Heart left ventricle (tissue), 16 donors: Measurements from ENCODE around the gene CABP4. TPM values are rescaled to one million over a fixed set of nuclear protein-coding genes. Genes with fewer than 3 reads are reported as not detected.

ENCODE experiments used
- ATAC-seq, 4 donors: fragments of 200-7000 bp; cut with Tn5 transposase; one replicate each; pipeline ENCODE4 v1.9.1; 2020 to 2022; ENCODE audit warnings: moderate library complexity in 4 of 4, mild to moderate bottlenecking in 3 of 4, moderate number of reproducible peaks in 1 of 4
- DNase-seq, 5 donors: peaks; one replicate each; pipeline ENCODE4 v3.0.0-alpha.2; 2020
- H3K27ac ChIP-seq, 12 donors: fragments of 200-600 bp; sonication (generic) in 4 of 12; one replicate each; pipeline versions ENCODE4 v1.5.0 to v1.8.0; 2016 to 2022; ENCODE audit warnings: mild to moderate bottlenecking in 2 of 12
- H3K27me3 ChIP-seq, 9 donors: fragments of 200-600 bp; sonication (generic) in 2 of 9; one replicate each; pipeline versions ENCODE4 v1.5.1 to v1.8.0; 2016 to 2022; ENCODE audit warnings: mild to moderate bottlenecking in 3 of 9
- H3K36me3 ChIP-seq, 9 donors: fragments of 200-600 bp; sonication (generic) in 2 of 9; one replicate each; pipeline versions ENCODE4 v1.5.0 to v1.8.0; 2018 to 2022; ENCODE audit warnings: mild to moderate bottlenecking in 2 of 9
- H3K4me1 ChIP-seq, 12 donors: fragments of 200-600 bp; sonication (generic) in 4 of 12; one replicate each; pipeline versions ENCODE4 v1.5.0 to v1.8.0; 2016 to 2022; ENCODE audit warnings: mild to moderate bottlenecking in 3 of 12
- H3K4me3 ChIP-seq, 12 donors: fragments of 200-600 bp; sonication (generic) in 4 of 12; one replicate each; pipeline versions ENCODE4 v1.5.0 to v1.8.0; 2017 to 2022; ENCODE audit warnings: mild to moderate bottlenecking in 9 of 12, moderate library complexity in 4 of 12
- H3K9me3 ChIP-seq, 12 donors: fragments of 200-600 bp; sonication (generic) in 4 of 12; one replicate each; pipeline versions ENCODE4 v1.5.0 to v1.8.0; 2016 to 2022; ENCODE audit warnings: mild to moderate bottlenecking in 1 of 12
- POLR2A ChIP-seq, 2 donors: fragments of 450-650 bp; IDR thresholded peaks; one replicate each; pipeline ENCODE4 v1.6.1; 2017; ENCODE audit warnings: antibody characterized with exemption in 2 of 2, mild to moderate bottlenecking in 2 of 2, moderate library complexity in 2 of 2
- WGBS, 4 donors: extraction: QIAGEN DNeasy Blood & Tissue Kit in 2 of 4; methylation state at CpG; one replicate each; pipeline versions ENCODE4 v1.1.5 to v1.1.7; 2013 to 2018; 5-methylcytosine and 5-hydroxymethylcytosine counted together
- intact Hi-C, 10 donors: fragments of 100-400 bp; cut with DNase I; formaldehyde crosslinking; loops; one replicate each; pipeline versions ENCODE4 v1.11.1 to v1.14.2; 2022
- polyA plus RNA-seq, 2 donors: library from polyadenylated mRNA; stranded (reverse); fragments of 200-250 nt; gene quantifications; one replicate each; pipeline ENCODE4 v1.2.3, GENCODE V29; 2013
- total RNA-seq, 9 donors: library from RNA; depleted of rRNA in 2 of 9; stranded (reverse); fragments of >200 nt in 2 of 9; fragmentation: NEBNext Ultra II Directional in 3 of 9; extraction: Animal tissue kit (Norgen Biotek cat#: 25700) in 3 of 9; gene quantifications; one replicate each; pipeline versions ENCODE4 v1.1.0 to v1.2.4, GENCODE V29; 2016 to 2023
- TF ChIP-seq, protein P1 (sequence below), 12 donors: fragments of 200-600 bp; sonication (generic) in 4 of 12; IDR thresholded peaks; one replicate each; pipeline versions ENCODE4 v1.5.0 to v1.8.0; 2018 to 2022; ENCODE audit warnings: antibody characterized with exemption in 12 of 12, mild to moderate bottlenecking in 5 of 12
- donor health status: ischemic (EF 13 %, LVEDD 7.1; RV severe dilation, severe dysfunction).
- donor health status: healthy with polysubstance abuse.
- donor health status: DM: no; HTN: yes; CAD: no.
- donor health status: DM: no; HTN: no; CAD: no.
- donor health status: ischemic (EF 25% LVEDD 6.9; RV normal size, moderate dysfunction).
- donor health status: ischemic (EF 25% LVEDD 5.7; RV mildly dilated, moderate dysfunction).
- donor health status: healthy.
- donor health status: DM: yes; HTN: yes; CAD: no.
- donor health status: ischemic (EF 35%, LVEDD 5.7; RV mildly dilated, moderate dysfunction).
- donor health status: nonischemic (EF 11% LVEDD 7.7; RV severe dilation, severe dysfunction).
- donor health status: DM: yes; HTN: yes; CAD: no.
- donor health status: PGD.
- donor health status: ischemic (EF 29% LVEDD 5.4; RV normal size, mild dysfunction).
- donor health status: nonischemic (EF 23%, LVEDD 6.1; RV moderate dilation, normal function).

CABP4 gene
- total and polyA plus RNA-seq, 11 donors, result 0.25 to 4.2 (median 0.51) TPM; not detected in 1

DNA sequence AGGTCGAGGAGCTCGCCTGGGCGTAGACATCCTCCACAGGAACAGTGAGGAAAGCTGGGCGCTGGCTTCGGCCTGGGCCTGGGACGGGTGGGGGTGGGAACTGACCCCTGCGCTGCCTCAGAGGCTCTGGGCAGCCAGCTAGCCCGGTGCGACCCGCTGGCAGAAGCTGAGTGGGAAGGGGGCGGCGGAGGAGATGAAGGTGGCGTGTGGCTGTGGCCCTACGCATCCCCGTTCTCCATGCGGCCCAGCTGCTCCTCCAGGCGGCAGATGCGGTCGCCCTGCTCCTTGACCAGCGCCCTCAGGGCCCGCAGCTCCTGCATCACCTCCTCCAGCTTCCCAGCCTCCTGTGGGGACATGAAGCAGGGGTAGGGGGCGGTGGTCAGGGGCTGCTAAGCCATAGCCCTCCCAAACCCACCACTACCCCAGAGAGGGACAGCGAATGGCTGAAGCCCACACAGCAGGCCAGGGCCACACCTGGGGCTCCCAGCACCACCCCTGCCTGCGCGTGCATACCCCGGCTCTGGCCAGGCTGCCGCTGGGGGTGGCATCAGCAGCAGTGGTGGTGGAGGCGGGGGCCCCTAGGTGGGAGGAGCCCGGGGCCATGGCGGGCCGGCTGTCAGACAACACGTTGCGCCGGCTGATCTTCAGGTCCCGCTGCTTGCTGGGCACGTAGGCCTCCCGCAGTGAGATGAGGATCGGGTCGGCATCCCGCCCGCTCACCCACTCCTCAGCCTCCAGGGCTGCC lies 16.8 kb upstream of the CABP4 start:
- Histone ChIP-seq H3K9me3 (no peaks in the 10 kb centered on the region), H3K27me3 (no peaks in the 10 kb centered on the region), H3K4me3 (peak overlapping the region in 4 of 12 donors; percentile 6 to 62 (median 24)), H3K27ac (peak overlapping the region in 3 of 12 donors; percentile 42 to 90 (median 50)), H3K4me1 (peaks cover 0 to 67% (median 22%) of the 10 kb centered on the region in 12 donors), H3K36me3 (peaks cover 0 to 73% (median 32%) of the 10 kb centered on the region in 9 donors)
- ATAC-seq (no peak), DNase-seq (peak in 1 of 5 donors; percentile 29)
- TF ChIP-seq, protein P1, sequence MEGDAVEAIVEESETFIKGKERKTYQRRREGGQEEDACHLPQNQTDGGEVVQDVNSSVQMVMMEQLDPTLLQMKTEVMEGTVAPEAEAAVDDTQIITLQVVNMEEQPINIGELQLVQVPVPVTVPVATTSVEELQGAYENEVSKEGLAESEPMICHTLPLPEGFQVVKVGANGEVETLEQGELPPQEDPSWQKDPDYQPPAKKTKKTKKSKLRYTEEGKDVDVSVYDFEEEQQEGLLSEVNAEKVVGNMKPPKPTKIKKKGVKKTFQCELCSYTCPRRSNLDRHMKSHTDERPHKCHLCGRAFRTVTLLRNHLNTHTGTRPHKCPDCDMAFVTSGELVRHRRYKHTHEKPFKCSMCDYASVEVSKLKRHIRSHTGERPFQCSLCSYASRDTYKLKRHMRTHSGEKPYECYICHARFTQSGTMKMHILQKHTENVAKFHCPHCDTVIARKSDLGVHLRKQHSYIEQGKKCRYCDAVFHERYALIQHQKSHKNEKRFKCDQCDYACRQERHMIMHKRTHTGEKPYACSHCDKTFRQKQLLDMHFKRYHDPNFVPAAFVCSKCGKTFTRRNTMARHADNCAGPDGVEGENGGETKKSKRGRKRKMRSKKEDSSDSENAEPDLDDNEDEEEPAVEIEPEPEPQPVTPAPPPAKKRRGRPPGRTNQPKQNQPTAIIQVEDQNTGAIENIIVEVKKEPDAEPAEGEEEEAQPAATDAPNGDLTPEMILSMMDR (IDR thresholded peaks at IDR 0.05), result no peak
- TF ChIP-seq POLR2A (IDR thresholded peaks at IDR 0.05), result no peak
- WGBS, 4 donors, result 82 to 89% (median 85%) methylated on average over 27 to 41 of the region's 41 CpGs
- intact Hi-C loops, result no loop called here

DNA sequence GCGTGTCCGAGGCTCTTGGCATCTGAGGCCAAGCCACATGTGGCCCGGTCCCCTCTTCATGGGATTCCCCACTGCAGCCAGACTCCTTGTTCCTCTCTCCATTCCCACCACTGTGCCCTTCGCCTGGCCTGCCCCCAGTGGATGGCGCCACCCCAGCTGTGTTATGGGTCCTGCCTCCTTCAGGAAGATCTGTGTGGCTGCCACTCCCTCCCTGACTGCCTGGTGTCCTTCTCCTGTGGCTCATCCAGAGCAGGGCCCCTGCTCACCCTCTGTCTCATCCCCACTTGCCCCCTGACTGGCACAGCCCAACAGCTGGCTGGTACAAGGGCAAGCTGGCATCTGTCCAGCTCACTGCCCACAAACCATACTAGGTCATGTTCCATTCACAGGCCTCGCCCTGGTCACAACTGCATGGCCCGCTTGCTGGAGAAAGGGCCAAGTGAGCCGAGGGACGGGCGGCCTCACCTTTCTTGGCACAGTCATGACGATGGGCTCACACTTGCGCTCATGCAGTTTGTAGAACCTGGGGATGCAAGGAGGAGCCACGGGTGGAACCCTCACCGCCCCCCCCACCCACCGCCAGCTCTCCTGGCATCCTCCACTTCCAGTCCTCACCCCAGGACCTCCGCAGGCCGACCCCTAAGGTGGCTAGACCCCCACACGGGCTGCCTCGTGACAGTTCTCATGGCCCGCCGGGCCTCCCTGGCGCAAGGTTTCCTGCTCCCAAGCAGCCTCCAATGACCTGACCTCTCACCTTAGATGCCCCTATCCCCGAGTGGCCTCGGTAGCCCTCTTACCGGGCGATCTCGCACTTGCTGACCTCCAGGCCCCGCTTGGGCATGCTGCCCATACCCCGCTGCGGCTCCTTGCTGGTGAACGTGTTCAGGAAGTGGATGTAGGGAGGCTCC lies 15.6 kb upstream of the CABP4 start:
- peak overlapping the region in 1 of 12 donors; percentile 62 for H3K4me3 ChIP-seq
- WGBS, 4 donors, result 70 to 78% (median 73%) methylated on average over 29 to 31 of the region's 31 CpGs
- DNase-seq, result peak in 1 of 5 donors; percentile 48
- TF ChIP-seq POLR2A (IDR thresholded peaks at IDR 0.05), result no peak
- TF ChIP-seq, protein P1 (IDR thresholded peaks at IDR 0.05), result peak in 3 of 12 donors; percentile 10 to 18 (median 12)
- H3K27ac ChIP-seq, result peak overlapping the region in 10 of 12 donors; percentile 3 to 90 (median 25)
- no peaks in the 10 kb centered on the region for H3K27me3 ChIP-seq
- H3K4me1 ChIP-seq, result peaks cover 0 to 71% (median 24%) of the 10 kb centered on the region in 12 donors
- H3K9me3 ChIP-seq, result no peaks in the 10 kb centered on the region
- peak in 2 of 4 donors; percentile 0 to 18 for ATAC-seq
- intact Hi-C loops, result no loop called here
- peaks cover 0 to 61% (median 21%) of the 10 kb centered on the region in 9 donors for H3K36me3 ChIP-seq

DNA sequence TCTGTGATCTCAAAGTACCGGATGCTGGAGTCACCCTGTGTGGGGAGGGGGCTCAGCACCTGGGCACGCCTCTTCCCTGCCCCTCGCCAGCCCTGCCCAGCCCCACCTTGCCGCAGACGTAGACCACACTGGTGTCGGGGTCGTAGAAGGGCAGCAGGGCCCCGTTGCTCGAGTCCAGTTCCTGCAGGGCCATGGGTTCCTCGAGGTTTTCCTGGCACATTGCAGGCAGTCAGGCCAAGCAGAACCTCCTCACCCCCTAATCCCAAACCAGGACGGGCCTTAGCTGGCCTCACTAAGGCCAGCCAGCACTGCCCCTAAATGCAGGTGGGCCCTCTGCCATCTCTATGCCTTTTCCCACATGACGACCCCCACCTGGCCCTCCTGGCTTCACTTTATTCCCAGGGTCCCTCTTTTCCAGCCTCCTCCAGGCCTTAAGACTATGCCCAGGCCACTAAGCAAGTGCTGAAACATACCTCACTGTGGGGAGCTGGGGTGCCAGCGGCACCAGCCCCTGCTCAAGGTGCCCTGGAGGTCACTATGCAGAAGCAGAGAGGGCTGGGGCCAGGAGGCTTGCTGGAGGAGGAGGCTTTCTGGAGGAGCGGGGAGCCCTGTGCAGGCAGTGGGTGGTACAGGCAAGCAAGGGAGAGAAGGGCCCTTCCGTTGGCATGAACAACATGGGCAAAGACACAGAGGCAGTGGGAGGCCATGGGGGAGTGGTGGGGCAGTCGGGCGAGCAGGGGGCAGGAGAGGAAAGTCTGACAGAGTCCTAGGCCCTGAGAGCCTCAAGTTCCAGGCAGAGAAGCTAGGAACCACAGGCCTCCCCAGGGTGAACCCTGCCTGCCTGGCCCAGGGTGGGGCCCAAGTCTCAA lies 14.7 kb upstream of the CABP4 start:
- H3K4me1 ChIP-seq, result peaks cover 0 to 74% (median 24%) of the 10 kb centered on the region in 12 donors
- ATAC-seq, result peak in 1 of 4 donors; percentile 14
- peak overlapping the region in 1 of 12 donors; percentile 62 for H3K4me3 ChIP-seq
- no peak for DNase-seq
- peak overlapping the region in 9 of 12 donors; percentile 3 to 90 (median 26) for H3K27ac ChIP-seq
- H3K9me3 ChIP-seq, result no peaks in the 10 kb centered on the region
- H3K27me3 ChIP-seq, result no peaks in the 10 kb centered on the region
- peaks cover 0 to 52% (median 14%) of the 10 kb centered on the region in 9 donors for H3K36me3 ChIP-seq
- intact Hi-C loops, result no loop called here
- 71 to 76% (median 75%) methylated on average over 7 to 17 of the region's 17 CpGs for WGBS, 4 donors
- TF ChIP-seq POLR2A (IDR thresholded peaks at IDR 0.05), result no peak
- TF ChIP-seq, protein P1 (IDR thresholded peaks at IDR 0.05), result no peak
